HG02642 (cell line): Measurements from ENCODE around the gene TEC.
A peak's percentile ranks its signal among the peaks of the same experiment; 100 is the strongest.

Experiments
- ATAC-seq: cut with Tn5 transposase; IDR thresholded peaks from one replicate; pipeline ENCODE4 v1.9.1; 2021; ENCODE audit warnings: mild to moderate bottlenecking; ENCODE audit not compliant: unreplicated experiment, poor library complexity

The TEC gene

GRCh38 chr4:48131736-48132135 lies 137.9 kb downstream of the TEC start:
- no peak for ATAC-seq

GRCh38 chr4:48130100-48130499 lies 139.5 kb downstream of the TEC start:
- ATAC-seq: no peak

GRCh38 chr4:48129307-48130014 lies 140.2 kb downstream of the TEC start:
- no peak for ATAC-seq

GRCh38 chr4:48127682-48128404 lies 141.8 kb downstream of the TEC start:
- ATAC-seq: peak; percentile 85

- no peak for ATAC-seq
These were observed 142.4 kb downstream of the TEC start for GRCh38 chr4:48127231-48127630.

GRCh38 chr4:48126621-48127020 lies 143.0 kb downstream of the TEC start:
- ATAC-seq: no peak

- ATAC-seq: no peak
These were observed 144.8 kb downstream of the TEC start for GRCh38 chr4:48124870-48125269.

- no peak for ATAC-seq
These were observed 146.9 kb downstream of the TEC start for GRCh38 chr4:48122756-48123155.

- ATAC-seq: no peak
These were observed 148.5 kb downstream of the TEC start for GRCh38 chr4:48121180-48121579.

GRCh38 chr4:48120132-48120531 lies 149.5 kb downstream of the TEC start:
- ATAC-seq: no peak

GRCh38 chr4:48119646-48120045 lies 150.0 kb downstream of the TEC start:
- ATAC-seq: no peak

- no peak for ATAC-seq
These were observed 151.6 kb downstream of the TEC start for GRCh38 chr4:48118081-48118480.

GRCh38 chr4:48116582-48116981 lies 153.1 kb downstream of the TEC start:
- ATAC-seq: no peak

- no peak for ATAC-seq
These were observed 155.2 kb downstream of the TEC start for GRCh38 chr4:48114412-48114811.

GRCh38 chr4:48112017-48112667 lies 157.5 kb downstream of the TEC start:
- ATAC-seq: no peak

- no peak for ATAC-seq
These were observed 159.1 kb downstream of the TEC start for GRCh38 chr4:48110452-48110978.

GRCh38 chr4:48109413-48110263 lies 160.0 kb downstream of the TEC start:
- peak; percentile 86 for ATAC-seq

GRCh38 chr4:48108309-48109073 lies 161.1 kb downstream of the TEC start:
- no peak for ATAC-seq

- no peak for ATAC-seq
These were observed 164.4 kb downstream of the TEC start for GRCh38 chr4:48105230-48105629.
